CD14-positive monocyte (primary cell): ENCODE data around the gene TMED1. TPM values are rescaled to one million over a fixed set of nuclear protein-coding genes. Genes with fewer than 3 reads are reported as not detected.

Experiments used
- DNase-seq, 3 donors: peaks; one replicate each; pipeline ENCODE4 v3.0.0-alpha.2; 2011 to 2022
- H2AFZ ChIP-seq: 2 replicates; pipeline ENCODE4 v1.6.0; 2012; ENCODE audit warnings: mild to moderate bottlenecking, low read depth, low read length, inconsistent platforms; ENCODE audit not compliant: insufficient read depth, poor library complexity, severe bottlenecking
- H3K27ac ChIP-seq, 2 donors: 1 replicate in 1 of 2; 2 replicates in 1 of 2; pipeline ENCODE4 v1.5.1; 2012 to 2013; ENCODE audit warnings: low read length in 2 of 2, control low read depth in 1 of 2, inconsistent platforms in 1 of 2, low read depth in 1 of 2, mild to moderate bottlenecking in 1 of 2
- H3K27me3 ChIP-seq, 2 donors: one replicate each; pipeline versions ENCODE4 v1.6.0 to v1.6.1; 2011 to 2013; ENCODE audit warnings: low read length in 2 of 2; ENCODE audit not compliant: control insufficient read depth in 2 of 2, insufficient read depth in 2 of 2
- H3K36me3 ChIP-seq, 2 donors: replicated peaks in 1 of 2; 1 replicate in 1 of 2; 2 replicates in 1 of 2; pipeline versions ENCODE4 v1.5.1 to v1.6.1; 2012 to 2013; ENCODE audit warnings: low read length in 2 of 2, control low read depth in 1 of 2, inconsistent platforms in 1 of 2, mild to moderate bottlenecking in 1 of 2; ENCODE audit not compliant: insufficient read depth in 2 of 2, control insufficient read depth in 1 of 2
- H3K4me1 ChIP-seq, 2 donors: 1 replicate in 1 of 2; 2 replicates in 1 of 2; pipeline versions ENCODE4 v1.5.1 to v1.6.1; 2012 to 2013; ENCODE audit warnings: low read length in 2 of 2, control low read depth in 1 of 2, inconsistent platforms in 1 of 2, mild to moderate bottlenecking in 1 of 2, moderate library complexity in 1 of 2; ENCODE audit not compliant: insufficient read depth in 2 of 2, control insufficient read depth in 1 of 2
- H3K4me2 ChIP-seq: replicated peaks from 2 replicates; pipeline ENCODE3; 2012; ENCODE audit warnings: low read length, moderate library complexity, mild to moderate bottlenecking; ENCODE audit not compliant: poor library complexity, severe bottlenecking; ENCODE audit errors: extremely low read depth
- H3K4me3 ChIP-seq, 3 experiments: fragments of 200-600 bp in 1 of 3; sonication (generic) in 1 of 3; replicated peaks in 1 of 3; 1 replicate in 2 of 3; 2 replicates in 1 of 3; pipeline ENCODE4 v1.5.1; 2011 to 2013; ENCODE audit warnings: low read length in 3 of 3, mild to moderate bottlenecking in 3 of 3, control low read depth in 2 of 3, low read depth in 2 of 3, inconsistent platforms in 1 of 3, moderate library complexity in 1 of 3
- H3K79me2 ChIP-seq: 2 replicates; pipeline ENCODE4 v1.6.0; 2012; ENCODE audit warnings: mild to moderate bottlenecking, control low read depth, inconsistent platforms, low read length, moderate library complexity; ENCODE audit not compliant: insufficient read depth
- H3K9ac ChIP-seq: 2 replicates; pipeline ENCODE4 v1.6.0; 2017; ENCODE audit warnings: low read length, mild to moderate bottlenecking; ENCODE audit not compliant: insufficient read depth, poor library complexity, severe bottlenecking
- H3K9me3 ChIP-seq, 2 donors: replicated peaks in 1 of 2; 1 replicate in 1 of 2; 2 replicates in 1 of 2; pipeline versions ENCODE4 v1.5.1 to v1.6.1; 2012 to 2013; ENCODE audit warnings: low read length in 2 of 2, control low read depth in 1 of 2; ENCODE audit not compliant: control insufficient read depth in 1 of 2, insufficient read depth in 1 of 2
- H4K20me1 ChIP-seq: 2 replicates; pipeline ENCODE4 v1.6.0; 2012; ENCODE audit warnings: mild to moderate bottlenecking, low read length, control low read depth, moderate library complexity; ENCODE audit not compliant: insufficient read depth
- H3K27ac Mint-ChIP-seq, 7 donors: one replicate each; pipeline ENCODE4 v1.8.0; 2020; ENCODE audit warnings: mild to moderate bottlenecking in 7 of 7, mixed read lengths in 7 of 7, moderate library complexity in 6 of 7, inconsistent platforms in 2 of 7
- H3K27me3 Mint-ChIP-seq, 3 donors: one replicate each; pipeline ENCODE4 v1.8.0; 2021 to 2022; ENCODE audit warnings: low read depth in 3 of 3, mild to moderate bottlenecking in 3 of 3, mixed read lengths in 3 of 3, moderate library complexity in 3 of 3, inconsistent platforms in 1 of 3
- H3K36me3 Mint-ChIP-seq, 2 donors: one replicate each; pipeline ENCODE4 v1.8.0; 2020; ENCODE audit warnings: mixed read lengths in 2 of 2, inconsistent platforms in 1 of 2, mild to moderate bottlenecking in 1 of 2
- H3K4me1 Mint-ChIP-seq: one replicate; pipeline ENCODE4 v1.8.0; 2020; ENCODE audit warnings: mild to moderate bottlenecking, mixed read lengths
- H3K4me3 Mint-ChIP-seq, 2 donors: one replicate each; pipeline ENCODE4 v1.8.0; 2020; ENCODE audit warnings: mild to moderate bottlenecking in 2 of 2, mixed read lengths in 2 of 2, moderate library complexity in 1 of 2
- H3K9me3 Mint-ChIP-seq, 7 donors: one replicate each; pipeline ENCODE4 v1.8.0; 2020 to 2022; ENCODE audit warnings: mixed read lengths in 7 of 7, mild to moderate bottlenecking in 6 of 7, moderate library complexity in 6 of 7, inconsistent platforms in 2 of 7
- CTCF ChIP-seq: fragments of 200-600 bp; IDR thresholded peaks from one replicate; pipeline ENCODE4 v1.8.0; 2022; ENCODE audit warnings: antibody characterized with exemption, mild to moderate bottlenecking
- WGBS: methylation state at CpG from one replicate; pipeline ENCODE4 v1.1.5; 2013; ENCODE audit warnings: missing lambda C conversion rate; ENCODE audit not compliant: insufficient coverage; 5-methylcytosine and 5-hydroxymethylcytosine counted together
- intact Hi-C, 2 donors: fragments of 100-400 bp; cut with micrococcal nuclease; formaldehyde crosslinking; loops; one replicate each; pipeline versions ENCODE4 v1.15.0 to v1.15.1; 2023
- polyA plus RNA-seq, 3 donors: library from polyadenylated mRNA; depleted of rRNA in 1 of 3; unstranded in 2 of 3; stranded (reverse) in 1 of 3; fragments of 300-500 nt in 2 of 3; fragments of >200 nt in 1 of 3; fragmentation: Illumina TruSeq in 2 of 3; gene quantifications; 1 replicate in 2 of 3; 2 replicates in 1 of 3; pipeline ENCODE4 v1.2.3, GENCODE V29; 2012 to 2021

TMED1 gene
- polyA plus RNA-seq, 3 donors, result 23.2 to 56.7 (median 51.3) TPM

- Histone ChIP-seq H4K20me1 (no peaks in the 10 kb centered on the region), H3K9ac (no peak overlapping the region), H3K4me3 (no peak overlapping the region), H3K36me3 (peaks cover 72 to 88% of the 10 kb centered on the region in 2 donors), H3K27me3 (no peaks in the 10 kb centered on the region), H3K79me2 (no peaks in the 10 kb centered on the region), H3K4me1 (no peaks in the 10 kb centered on the region), H3K4me2 (no peak overlapping the region), H3K9me3 (no peaks in the 10 kb centered on the region), H2AFZ (no peak overlapping the region), H3K27ac (no peak overlapping the region)
- Mint-ChIP-seq H3K27ac (peak overlapping the region in 2 of 7 donors; percentile 42 to 63), H3K27me3 (no peaks in the 10 kb centered on the region), H3K36me3 (peaks cover 76 to 98% of the 10 kb centered on the region in 2 donors), H3K4me3 (no peak overlapping the region), H3K4me1 (peaks cover 3% of the 10 kb centered on the region), H3K9me3 (no peaks in the 10 kb centered on the region)
- DNase-seq, result no peak
- 100% methylated on average over 9 of the region's 12 CpGs for WGBS
- intact Hi-C loops, result no loop called here
- TF ChIP-seq CTCF, result no peak
Measured at GRCh38 chr19:10823690-10824089, 12.3 kb downstream of the TMED1 start.

GRCh38 chr19:10820173-10820572 is 15.8 kb downstream of the TMED1 start:
- Mint-ChIP-seq H3K27ac (peak overlapping the region in 2 of 7 donors; percentile 46 to 80), H3K4me3 (no peak overlapping the region), H3K27me3 (no peaks in the 10 kb centered on the region), H3K9me3 (peaks cover 0 to under 1% (median 0%) of the 10 kb centered on the region in 7 donors), H3K36me3 (peaks cover 63 to 92% of the 10 kb centered on the region in 2 donors), H3K4me1 (peaks cover 7% of the 10 kb centered on the region)
- Histone ChIP-seq H3K4me3 (no peak overlapping the region), H3K4me2 (no peak overlapping the region), H3K27ac (peak overlapping the region in 1 of 2 donors; percentile 24), H3K79me2 (peaks cover 13% of the 10 kb centered on the region), H2AFZ (no peak overlapping the region), H3K27me3 (no peaks in the 10 kb centered on the region), H3K36me3 (peaks cover 71 to 86% of the 10 kb centered on the region in 2 donors), H3K4me1 (peaks cover 7% of the 10 kb centered on the region in 2 donors), H3K9me3 (no peaks in the 10 kb centered on the region), H3K9ac (no peak overlapping the region), H4K20me1 (no peaks in the 10 kb centered on the region)
- TF ChIP-seq CTCF, result peak; percentile 29
- WGBS, result 98% methylated on average over 7 of the region's 7 CpGs
- no peak for DNase-seq
- intact Hi-C loops, result no loop called here
